GM12878 (cell line): ENCODE measurements around the gene C1orf35. TPM values are rescaled to one million over a fixed set of nuclear protein-coding genes. Genes with fewer than 3 reads are reported as not detected.

Experiments used
- CUX1 ChIP-seq: IDR thresholded peaks from 2 replicates; pipeline ENCODE4 v1.6.1; 2012; ENCODE audit warnings: improper control_type of control experiment, low read depth, low read length; ENCODE audit not compliant: insufficient replicate concordance
- EGR1 ChIP-seq, 2 experiments: IDR thresholded peaks; 1 replicate in 1 of 2; 2 replicates in 1 of 2; pipeline ENCODE4 v1.6.1; 2011 to 2012; ENCODE audit warnings: low read depth in 2 of 2, low read length in 2 of 2, borderline replicate concordance in 1 of 2, mild to moderate bottlenecking in 1 of 2, moderate library complexity in 1 of 2
- FOS ChIP-seq: IDR thresholded peaks from 3 replicates; pipeline ENCODE4 v1.6.1; 2011; ENCODE audit warnings: borderline replicate concordance; ENCODE audit not compliant: insufficient read length; ENCODE audit errors: extremely low read depth
- GABPA ChIP-seq: IDR thresholded peaks from 2 replicates; pipeline ENCODE4 v1.6.1; 2014; ENCODE audit warnings: antibody characterized with exemption, low read depth, mild to moderate bottlenecking, inconsistent platforms
- HDAC2 ChIP-seq: fragments of 200-600 bp; sonication (generic); IDR thresholded peaks from 2 replicates; pipeline ENCODE4 v1.6.1; 2017
- JUND ChIP-seq: IDR thresholded peaks from 2 replicates; pipeline ENCODE4 v1.6.1; 2012; ENCODE audit warnings: low read depth, mild to moderate bottlenecking, low read length, improper control_type of control experiment, moderate library complexity
- MTA3 ChIP-seq: IDR thresholded peaks from 2 replicates; pipeline ENCODE4 v1.6.1; 2012; ENCODE audit warnings: low read length, inconsistent platforms, borderline replicate concordance
- POLR2AphosphoS5 ChIP-seq: IDR thresholded peaks from 2 replicates; pipeline ENCODE4 v1.6.1; 2011; ENCODE audit warnings: mild to moderate bottlenecking, low read length, inconsistent platforms
- POU2F2 ChIP-seq: IDR thresholded peaks from 3 replicates; pipeline ENCODE4 v1.6.1; 2011; ENCODE audit warnings: low read depth, mild to moderate bottlenecking, low read length, borderline replicate concordance
- RELA ChIP-seq: fragments of 450-650 bp; IDR thresholded peaks from 2 replicates; pipeline ENCODE4 v1.8.0; 2014; ENCODE audit warnings: borderline replicate concordance; ENCODE audit not compliant: partially characterized antibody
- SIX5 ChIP-seq: IDR thresholded peaks from 2 replicates; pipeline ENCODE4 v1.6.1; 2011; ENCODE audit warnings: mild to moderate bottlenecking, low read depth, low read length, moderate library complexity; ENCODE audit not compliant: severe bottlenecking
- ZBTB40 ChIP-seq: fragments of 450-650 bp; IDR thresholded peaks from 2 replicates; pipeline ENCODE4 v1.6.1; 2016; ENCODE audit warnings: mild to moderate bottlenecking, moderate library complexity, borderline replicate concordance
- ZNF24 ChIP-seq: fragments of 450-650 bp; IDR thresholded peaks from 2 replicates; pipeline ENCODE4 v1.6.1; 2017; ENCODE audit warnings: antibody characterized with exemption, mild to moderate bottlenecking
- ZNF592 ChIP-seq: fragments of 450-650 bp; IDR thresholded peaks from 2 replicates; pipeline ENCODE4 v1.6.1; 2017; ENCODE audit warnings: mild to moderate bottlenecking, moderate library complexity
- ZNF622 ChIP-seq: fragments of 450-650 bp; IDR thresholded peaks from 2 replicates; pipeline ENCODE4 v1.6.1; 2017; ENCODE audit warnings: mild to moderate bottlenecking, inconsistent platforms
- polyA plus RNA-seq, 11 experiments: library from polyadenylated mRNA; depleted of rRNA in 4 of 11; unstranded in 6 of 11; stranded (reverse) in 5 of 11; fragments of >200 nt; fragmentation: Nextera tagmentation in 4 of 11; fragmentation: Illumina TruSeq in 1 of 11; extraction: Ambion mirVana in 4 of 11; extraction: Trizol in 1 of 11; gene quantifications; 1 replicate in 1 of 11; 2 replicates in 10 of 11; pipeline versions ENCODE4 v1.2.1 to v1.2.3, GENCODE V29; 2011 to 2016; ENCODE audit warnings: inconsistent platforms in 2 of 11, missing spikeins in 2 of 11, low read depth in 1 of 11
- total RNA-seq, 4 experiments: library from RNA; depleted of rRNA in 3 of 4; stranded (reverse); fragments of >200 nt in 3 of 4; fragmentation: Illumina TruSeq in 1 of 4; extraction: Trizol in 1 of 4; gene quantifications; 2 replicates each; pipeline versions ENCODE4 v1.2.1 to v1.2.3, GENCODE V29; 2013 to 2021

The C1orf35 gene
- total and polyA plus RNA-seq, 10 of the 15 experiments (the other 5 are each of a cell fraction or from before 2014, with no cell fraction given): 2.5 to 27.0 (median 10.6) TPM

- TF ChIP-seq ZNF592 (no peak), CUX1 (no peak), HDAC2 (no peak), SIX5 (no peak), GABPA (peak; percentile 72), JUND (no peak), MTA3 (no peak), RELA (peak; percentile 41), FOS (no peak), POLR2AphosphoS5 (no peak), EGR1 (IDR thresholded peaks at IDR 0.05; ENCODE audit: borderline replicate concordance in 1 of 2, low read depth in 2 of 2, low read length in 2 of 2) (peak in 1 of 2 experiments; percentile 44; a peak in 1 of 3 replicates), ZBTB40 (peak; percentile 70; the same call in 1 of the 2 replicates), ZNF24 (no peak), ZNF622 (no peak), POU2F2 (no peak)
Measured at GRCh38 chr1:228139406-228139930, 36.3 kb upstream of the C1orf35 start (continued).
